Right forelimb (tissue), 1 donor: Measurements from ENCODE around the gene SSR4.

Experiments
- DNase-seq: peaks from one replicate; pipeline ENCODE4 v3.0.0-alpha.2; 2018

SSR4 gene

GRCh38 chrX:153782313-153782712, 12.2 kb upstream of the SSR4 start:
- no peak for DNase-seq

- no peak for DNase-seq
Observed at GRCh38 chrX:153782871-153783270, 11.6 kb upstream of the SSR4 start.

- no peak for DNase-seq
Observed at GRCh38 chrX:153783378-153784013, 11.0 kb upstream of the SSR4 start.

GRCh38 chrX:153784325-153784967, 10.0 kb upstream of the SSR4 start:
- no peak for DNase-seq

- no peak for DNase-seq
Observed at GRCh38 chrX:153786669-153787068, 7.8 kb upstream of the SSR4 start.

- no peak for DNase-seq
Observed at GRCh38 chrX:153789654-153790053, 4.8 kb upstream of the SSR4 start.

- no peak for DNase-seq
Observed at GRCh38 chrX:153791104-153791852, 3.2 kb upstream of the SSR4 start.

- DNase-seq, result no peak
Observed at GRCh38 chrX:153792368-153792767, 2.1 kb upstream of the SSR4 start.

- no peak for DNase-seq
Observed at GRCh38 chrX:153793291-153793690, 1.2 kb upstream of the SSR4 start.

- DNase-seq, result no peak
Observed at GRCh38 chrX:153794897-153795816, 689 bp downstream of the SSR4 start.

GRCh38 chrX:153797415-153798015, 3.0 kb downstream of the SSR4 start:
- no peak for DNase-seq

GRCh38 chrX:153799326-153799725, 4.9 kb downstream of the SSR4 start:
- no peak for DNase-seq

GRCh38 chrX:153800177-153800722, 5.8 kb downstream of the SSR4 start:
- no peak for DNase-seq

- no peak for DNase-seq
Observed at GRCh38 chrX:153800746-153801145, 6.3 kb downstream of the SSR4 start.

- no peak for DNase-seq
Observed at GRCh38 chrX:153801669-153802068, 7.2 kb downstream of the SSR4 start.

GRCh38 chrX:153802513-153803045, 8.1 kb downstream of the SSR4 start:
- DNase-seq, result no peak

GRCh38 chrX:153803211-153804099, 9.0 kb downstream of the SSR4 start:
- DNase-seq, result no peak

GRCh38 chrX:153804100-153804595, 9.7 kb downstream of the SSR4 start:
- DNase-seq, result no peak

- no peak for DNase-seq
Observed at GRCh38 chrX:153804621-153805020, 10.2 kb downstream of the SSR4 start.

- no peak for DNase-seq
Observed at GRCh38 chrX:153805436-153805835, 11.0 kb downstream of the SSR4 start.
